Effector memory CD4-positive, alpha-beta T cell (primary cell): ENCODE results near the gene ELL2.
A peak's percentile ranks its signal among the peaks of the same experiment; 100 is the strongest.

Experiments
- DNase-seq, 3 donors: peaks; one replicate each; pipeline ENCODE4 v3.0.0-alpha.2; 2020
- H3K27ac ChIP-seq: 2 replicates; pipeline ENCODE4 v1.7.0; 2013; ENCODE audit warnings: mild to moderate bottlenecking, low read length, moderate library complexity; ENCODE audit not compliant: insufficient read depth, poor library complexity, severe bottlenecking
- H3K27me3 ChIP-seq: replicated peaks from 2 replicates; pipeline ENCODE4 v1.7.0; 2013; ENCODE audit warnings: mild to moderate bottlenecking, low read length; ENCODE audit not compliant: insufficient read depth, control insufficient read depth, poor library complexity, severe bottlenecking
- H3K36me3 ChIP-seq: 2 replicates; pipeline ENCODE4 v1.7.0; 2013; ENCODE audit warnings: mild to moderate bottlenecking, low read length, moderate library complexity; ENCODE audit not compliant: control insufficient read depth, insufficient read depth
- H3K4me1 ChIP-seq: 2 replicates; pipeline ENCODE4 v1.7.0; 2013; ENCODE audit warnings: low read length, mild to moderate bottlenecking; ENCODE audit not compliant: control insufficient read depth, insufficient read depth, poor library complexity, severe bottlenecking
- H3K4me3 ChIP-seq: 2 replicates; pipeline ENCODE4 v1.7.0; 2013; ENCODE audit warnings: low read length, low read depth, mild to moderate bottlenecking; ENCODE audit not compliant: insufficient read depth, poor library complexity, severe bottlenecking
- H3K9me3 ChIP-seq: 2 replicates; pipeline ENCODE4 v1.7.0; 2013; ENCODE audit warnings: mild to moderate bottlenecking, low read length, moderate library complexity; ENCODE audit not compliant: control insufficient read depth

The ELL2 gene

GRCh38 chr5:95835682-95836385 is 125.8 kb downstream of the ELL2 start:
- Histone ChIP-seq H3K4me3 (peak overlapping the region; percentile 61), H3K27ac (peak overlapping the region; percentile 75), H3K4me1 (peaks cover 9% of the 10 kb centered on the region)

More at GRCh38 chr5:95835682-95836385, 125.8 kb downstream of the ELL2 start:
- H3K27me3 ChIP-seq = no peaks in the 10 kb centered on the region
- no peaks in the 10 kb centered on the region for H3K36me3 ChIP-seq
- no peaks in the 10 kb centered on the region for H3K9me3 ChIP-seq
- DNase-seq = no peak
